Stimulated activated CD4-positive, alpha-beta T cell treated with anti-CD3 and anti-CD28 coated beads, TNF-alpha, amount 100 ng/mL, for 1 hour (primary cell): Measurements from ENCODE around the gene RPL14.
"Not testable (repeated sequence)": the region's sequence is repeated elsewhere in the genome, so short reads cannot be mapped to it uniquely, and the experiment has no call there.

Experiments used
- DNase-seq, 3 donors: peaks; one replicate each; pipeline ENCODE4 v3.0.0-alpha.2; 2020; ENCODE audit warnings: low read depth in 3 of 3, low spot score in 1 of 3

Gene RPL14

DNA sequence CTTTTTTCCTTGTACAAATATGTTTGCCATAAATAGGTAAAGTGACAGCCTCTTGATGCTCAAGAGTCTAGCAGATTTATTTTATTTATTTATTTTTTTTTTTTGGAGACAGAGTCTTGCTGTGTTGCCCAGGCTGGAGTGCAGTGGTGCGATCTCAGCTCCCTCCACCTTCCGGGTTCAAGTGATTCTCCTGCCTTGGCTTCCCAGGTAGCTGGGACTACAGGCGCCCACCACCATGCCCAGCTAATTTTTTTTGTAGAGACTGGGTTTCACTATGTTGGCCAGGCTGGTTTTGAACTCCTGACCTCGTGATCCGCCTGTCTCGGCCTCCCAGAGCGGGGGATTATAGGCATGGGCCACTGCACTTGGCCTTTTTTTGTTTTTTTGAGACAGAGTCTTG, 5.7 kb downstream of the RPL14 start:
- not testable (repeated sequence) for DNase-seq

DNA sequence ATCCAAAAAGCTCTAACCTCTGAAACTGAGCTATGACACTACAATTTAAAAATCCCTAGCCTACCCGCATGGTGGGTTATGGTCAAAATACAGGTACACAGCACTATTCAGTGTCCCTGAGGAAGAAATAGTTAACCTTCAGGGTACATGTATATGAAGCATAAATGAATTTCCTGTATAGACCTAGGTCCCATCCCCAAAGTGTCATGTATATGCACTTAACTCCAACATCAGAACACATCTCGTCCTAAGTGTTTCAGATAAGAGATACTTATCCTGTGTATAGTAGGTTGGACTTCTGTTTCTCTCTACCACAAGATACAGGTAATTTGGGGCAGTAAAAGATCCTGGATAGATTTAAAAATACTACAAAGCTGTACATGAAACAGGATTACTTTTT, 6.4 kb downstream of the RPL14 start:
- no peak for DNase-seq

- no peak for DNase-seq
Observed at GRCh38 chr3:40464339-40465110, 7.4 kb downstream of the RPL14 start.

DNA sequence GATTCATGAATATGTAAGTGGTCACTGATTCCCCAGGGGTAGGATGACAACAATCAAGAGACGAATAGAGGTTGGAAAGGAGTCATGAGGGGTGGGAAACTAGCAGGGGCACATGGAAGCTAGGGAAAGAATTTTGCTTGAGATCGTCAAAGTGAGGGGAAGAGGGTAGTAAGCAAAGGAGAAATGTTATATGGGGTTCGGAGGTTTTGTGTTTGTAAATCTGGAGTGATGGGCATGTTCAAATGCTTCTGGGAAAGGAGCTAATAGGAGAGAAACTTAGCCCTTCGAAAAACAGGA, 7.9 kb downstream of the RPL14 start:
- no peak for DNase-seq

DNA sequence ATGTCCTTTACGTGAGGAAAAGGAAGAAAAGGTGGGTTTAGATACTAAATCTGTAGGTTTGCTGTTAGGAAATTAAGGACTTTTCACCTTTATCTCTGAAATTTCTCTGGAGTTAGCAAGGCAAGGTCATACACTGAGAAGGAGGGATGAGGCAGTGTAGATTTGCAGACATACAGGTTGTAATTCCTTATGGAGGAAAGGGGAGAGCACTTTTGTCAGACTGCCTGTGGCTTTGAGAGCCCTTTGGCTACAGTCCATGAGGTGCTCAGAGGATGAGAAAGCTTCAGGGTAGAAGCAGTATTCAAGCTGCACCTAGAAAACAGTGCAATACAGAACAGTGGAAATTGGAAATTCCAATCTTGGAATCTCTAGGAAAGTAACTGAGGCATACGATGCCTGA, 8.3 kb downstream of the RPL14 start:
- DNase-seq = no peak

- no peak for DNase-seq
Observed at GRCh38 chr3:40468018-40468417, 10.9 kb downstream of the RPL14 start.

DNA sequence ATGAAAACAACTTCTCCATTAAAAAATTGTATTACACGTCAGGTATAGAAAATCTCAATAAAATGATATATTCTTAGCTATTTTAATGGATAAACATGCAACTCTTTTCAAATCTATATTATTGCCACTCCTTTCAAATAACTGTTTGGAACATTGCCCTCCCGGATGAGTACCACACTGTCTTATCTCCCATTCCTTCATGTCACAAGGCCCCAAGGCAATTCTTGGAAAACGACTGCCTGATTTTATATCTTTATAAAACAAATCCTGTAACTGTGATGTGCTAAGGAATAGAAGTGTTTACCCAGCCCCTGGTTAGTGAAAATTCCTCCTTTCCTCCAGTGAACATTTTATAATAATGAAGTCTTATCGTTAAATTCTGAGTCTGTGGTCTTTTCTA, 13.6 kb downstream of the RPL14 start:
- no peak for DNase-seq

DNA sequence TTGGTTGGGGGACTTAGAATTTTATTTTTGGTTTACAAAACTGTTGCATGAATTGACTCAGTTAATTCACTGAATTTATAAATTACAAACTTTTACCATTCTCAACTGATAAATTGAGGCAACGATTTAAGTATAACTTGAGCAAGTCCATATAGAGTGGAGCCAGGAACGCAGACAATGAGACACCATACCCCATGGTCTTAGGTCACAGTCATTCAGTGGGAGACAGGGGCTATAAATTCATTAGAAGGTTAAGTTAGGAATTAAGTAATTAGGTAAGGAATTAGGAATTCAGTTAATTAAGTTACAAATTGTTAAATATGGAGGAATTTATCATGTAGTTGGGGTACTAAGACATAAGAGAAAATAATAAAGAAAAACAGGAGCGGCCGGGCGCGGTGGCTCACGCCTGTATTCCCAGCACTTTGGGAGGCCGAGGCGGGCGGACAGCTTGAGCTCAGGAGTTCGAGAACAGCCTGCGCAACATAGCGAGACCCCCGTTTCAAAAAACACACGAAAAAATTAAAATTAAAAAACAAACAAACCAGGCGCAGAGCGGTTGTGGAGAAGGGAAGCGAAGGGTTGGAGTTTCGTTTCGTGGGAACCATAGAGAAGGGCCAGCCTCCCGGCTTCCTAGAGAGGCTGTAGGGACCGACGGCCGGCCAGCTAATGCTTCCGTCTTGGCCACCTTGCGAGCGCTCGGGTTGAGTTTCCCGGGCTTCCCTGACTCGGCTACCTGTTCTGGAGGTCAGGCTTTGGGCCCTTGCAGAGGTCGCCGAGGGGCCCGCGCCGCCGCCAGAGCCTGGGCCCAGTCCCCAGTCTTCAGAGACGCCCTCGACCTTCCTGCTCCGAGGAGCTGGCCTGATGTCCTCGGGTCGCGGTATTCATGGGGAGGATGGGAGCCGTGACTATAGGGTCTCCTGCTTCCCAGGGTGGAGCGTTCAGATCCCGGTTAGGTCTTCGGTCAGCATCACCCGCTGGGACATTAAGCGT, 19.6 kb downstream of the RPL14 start, which contains the start of gene ZNF619:
ZNF619 (plus strand) TSS at position 645 of the 993 bp plus-strand sequence. CDS start 858 bp downstream, outside the sequence.
- DNase-seq = peak in 2 of 3 donors; percentile 27 to 38

DNA sequence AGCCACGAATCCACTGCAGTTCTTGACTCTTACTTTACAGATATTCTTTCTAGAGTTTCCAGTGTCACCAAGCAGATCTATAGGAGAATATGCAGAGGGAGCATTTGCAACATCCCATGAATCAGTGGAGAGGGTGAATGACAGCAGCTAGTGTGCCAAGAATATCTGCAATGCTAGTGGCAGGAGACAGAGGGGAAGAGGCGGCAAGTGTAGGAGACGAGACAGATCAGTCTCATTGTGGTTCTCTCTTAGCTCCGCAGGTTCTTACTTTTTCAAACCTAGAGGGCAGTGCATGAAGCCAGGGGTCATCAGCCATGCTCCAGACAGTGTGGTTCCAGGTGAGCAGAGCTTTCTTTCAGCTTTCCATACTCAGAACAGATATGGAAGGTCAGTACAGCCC, 20.5 kb downstream of the RPL14 start:
- no peak for DNase-seq

DNA sequence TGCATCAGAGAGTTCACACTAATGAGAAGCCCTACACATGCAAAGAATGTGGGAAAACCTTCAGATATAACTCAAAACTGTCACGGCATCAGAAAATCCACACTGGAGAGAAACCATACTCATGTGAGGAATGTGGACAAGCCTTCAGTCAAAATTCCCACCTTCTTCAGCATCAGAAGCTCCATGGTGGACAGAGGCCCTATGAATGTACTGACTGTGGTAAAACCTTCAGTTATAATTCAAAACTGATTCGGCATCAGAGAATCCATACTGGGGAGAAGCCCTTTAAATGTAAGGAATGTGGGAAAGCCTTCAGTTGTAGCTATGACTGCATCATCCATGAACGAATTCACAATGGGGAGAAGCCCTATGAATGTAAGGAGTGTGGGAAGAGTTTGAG, 30.0 kb downstream of the RPL14 start:
- no peak for DNase-seq

DNA sequence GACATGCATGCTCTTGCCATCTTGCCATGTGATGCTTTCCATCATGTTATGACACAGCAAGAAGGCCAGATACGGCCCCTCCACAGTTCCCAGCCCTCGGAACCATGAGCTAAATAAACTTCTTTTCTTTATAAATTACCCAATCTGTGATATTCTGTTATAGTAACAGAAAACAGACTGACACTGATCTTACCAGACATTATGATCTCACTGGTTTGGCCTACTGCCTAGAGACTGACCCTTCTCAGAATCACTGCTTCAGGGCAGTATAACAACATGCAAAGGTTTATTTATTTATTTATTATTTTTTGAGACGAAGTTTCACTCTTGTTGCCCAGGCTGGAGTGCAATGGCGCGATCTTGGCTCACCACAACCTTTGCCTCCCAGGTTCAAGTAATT, 33.8 kb downstream of the RPL14 start:
- DNase-seq = no peak

DNA sequence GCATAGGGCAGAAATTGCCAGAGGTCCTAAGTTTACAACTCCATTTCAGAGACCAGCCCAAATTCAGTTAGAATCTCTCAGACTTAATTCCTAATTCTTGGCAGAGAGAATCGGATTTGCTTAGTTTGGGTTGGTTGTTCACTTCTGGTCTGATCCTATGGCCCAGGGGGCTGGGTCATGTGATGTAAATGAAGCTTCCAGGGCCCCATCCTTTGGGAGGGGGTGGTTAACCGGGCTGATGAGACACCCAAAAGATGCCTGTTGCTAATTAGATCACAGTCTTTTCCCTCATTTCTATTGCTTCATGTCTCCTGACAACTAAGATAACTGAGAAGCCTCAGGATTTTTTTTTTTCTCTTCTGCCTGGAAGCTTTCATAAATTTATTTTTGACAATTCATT, 37.6 kb downstream of the RPL14 start:
- no peak for DNase-seq

GRCh38 chr3:40497288-40497687, 40.1 kb downstream of the RPL14 start:
- no peak for DNase-seq

- DNase-seq = no peak
Observed at GRCh38 chr3:40499952-40500351, 42.8 kb downstream of the RPL14 start.

GRCh38 chr3:40502034-40502433, 44.9 kb downstream of the RPL14 start:
- DNase-seq = no peak

- DNase-seq = no peak
Observed at GRCh38 chr3:40504636-40505430, 47.7 kb downstream of the RPL14 start.

DNA sequence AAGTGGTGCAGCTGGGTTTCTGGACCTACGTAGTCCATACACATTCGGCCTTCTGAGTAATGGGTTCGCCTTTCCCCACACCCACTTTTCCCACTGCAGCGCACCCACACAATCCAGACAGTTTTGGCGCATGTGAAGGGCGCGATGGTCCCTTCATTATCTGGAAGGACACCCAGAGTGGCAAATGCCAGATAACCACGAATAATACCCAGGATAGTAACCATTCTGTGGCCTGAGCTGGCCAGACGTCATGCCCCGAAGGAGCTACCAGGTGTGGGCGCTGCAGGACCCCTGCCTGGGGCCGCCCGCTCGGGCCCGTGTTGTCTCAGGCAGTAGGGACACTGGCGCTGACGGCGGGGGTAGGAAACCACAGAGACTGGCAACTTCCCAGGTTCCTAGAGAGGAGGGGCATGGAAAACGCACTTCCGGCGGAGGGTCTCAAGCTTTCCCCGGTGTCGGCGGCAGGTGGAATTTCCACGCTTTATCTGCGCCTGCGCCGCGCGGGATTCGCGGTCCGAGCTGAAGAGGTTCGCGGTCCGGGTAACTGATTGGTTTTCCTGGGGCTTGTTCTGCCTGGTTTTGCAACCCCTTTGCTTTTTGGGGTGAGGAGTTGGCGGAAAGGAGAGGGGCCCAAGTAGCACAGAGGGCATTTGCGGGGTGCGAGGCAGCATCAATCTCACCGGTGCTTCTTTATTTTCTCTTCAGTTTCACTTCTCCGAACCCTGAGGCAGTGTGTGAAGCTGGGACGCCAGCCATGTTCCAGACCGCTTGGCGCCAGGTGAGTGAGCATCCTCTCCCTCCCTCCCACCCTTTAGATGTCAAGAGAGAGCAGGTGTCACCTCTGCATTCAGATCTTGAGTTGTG, 48.7 kb downstream of the RPL14 start, which contains the start of gene ZNF620:
ZNF620 (plus strand) TSS at position 441 of the 864 bp plus-strand sequence; CDS start at position 755, 314 bp downstream.
- DNase-seq = peak in 2 of 3 donors; percentile 23 to 30

GRCh38 chr3:40511031-40511718, 54.0 kb downstream of the RPL14 start:
- no peak for DNase-seq

- no peak for DNase-seq
Observed at GRCh38 chr3:40516201-40516600, 59.1 kb downstream of the RPL14 start.

- DNase-seq = no peak
Observed at GRCh38 chr3:40518067-40518466, 60.9 kb downstream of the RPL14 start.
